Femur (tissue), 1 donor: ENCODE results near the gene EFCAB6.

Source experiments
- DNase-seq: peaks from one replicate; pipeline ENCODE4 v3.0.0-alpha.2; 2017

Gene EFCAB6, protein sequence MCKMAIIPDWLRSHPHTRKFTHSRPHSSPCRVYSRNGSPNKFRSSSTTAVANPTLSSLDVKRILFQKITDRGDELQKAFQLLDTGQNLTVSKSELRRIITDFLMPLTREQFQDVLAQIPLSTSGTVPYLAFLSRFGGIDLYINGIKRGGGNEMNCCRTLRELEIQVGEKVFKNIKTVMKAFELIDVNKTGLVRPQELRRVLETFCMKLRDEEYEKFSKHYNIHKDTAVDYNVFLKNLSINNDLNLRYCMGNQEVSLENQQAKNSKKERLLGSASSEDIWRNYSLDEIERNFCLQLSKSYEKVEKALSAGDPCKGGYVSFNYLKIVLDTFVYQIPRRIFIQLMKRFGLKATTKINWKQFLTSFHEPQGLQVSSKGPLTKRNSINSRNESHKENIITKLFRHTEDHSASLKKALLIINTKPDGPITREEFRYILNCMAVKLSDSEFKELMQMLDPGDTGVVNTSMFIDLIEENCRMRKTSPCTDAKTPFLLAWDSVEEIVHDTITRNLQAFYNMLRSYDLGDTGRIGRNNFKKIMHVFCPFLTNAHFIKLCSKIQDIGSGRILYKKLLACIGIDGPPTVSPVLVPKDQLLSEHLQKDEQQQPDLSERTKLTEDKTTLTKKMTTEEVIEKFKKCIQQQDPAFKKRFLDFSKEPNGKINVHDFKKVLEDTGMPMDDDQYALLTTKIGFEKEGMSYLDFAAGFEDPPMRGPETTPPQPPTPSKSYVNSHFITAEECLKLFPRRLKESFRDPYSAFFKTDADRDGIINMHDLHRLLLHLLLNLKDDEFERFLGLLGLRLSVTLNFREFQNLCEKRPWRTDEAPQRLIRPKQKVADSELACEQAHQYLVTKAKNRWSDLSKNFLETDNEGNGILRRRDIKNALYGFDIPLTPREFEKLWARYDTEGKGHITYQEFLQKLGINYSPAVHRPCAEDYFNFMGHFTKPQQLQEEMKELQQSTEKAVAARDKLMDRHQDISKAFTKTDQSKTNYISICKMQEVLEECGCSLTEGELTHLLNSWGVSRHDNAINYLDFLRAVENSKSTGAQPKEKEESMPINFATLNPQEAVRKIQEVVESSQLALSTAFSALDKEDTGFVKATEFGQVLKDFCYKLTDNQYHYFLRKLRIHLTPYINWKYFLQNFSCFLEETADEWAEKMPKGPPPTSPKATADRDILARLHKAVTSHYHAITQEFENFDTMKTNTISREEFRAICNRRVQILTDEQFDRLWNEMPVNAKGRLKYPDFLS (N-terminal part only)

DNA sequence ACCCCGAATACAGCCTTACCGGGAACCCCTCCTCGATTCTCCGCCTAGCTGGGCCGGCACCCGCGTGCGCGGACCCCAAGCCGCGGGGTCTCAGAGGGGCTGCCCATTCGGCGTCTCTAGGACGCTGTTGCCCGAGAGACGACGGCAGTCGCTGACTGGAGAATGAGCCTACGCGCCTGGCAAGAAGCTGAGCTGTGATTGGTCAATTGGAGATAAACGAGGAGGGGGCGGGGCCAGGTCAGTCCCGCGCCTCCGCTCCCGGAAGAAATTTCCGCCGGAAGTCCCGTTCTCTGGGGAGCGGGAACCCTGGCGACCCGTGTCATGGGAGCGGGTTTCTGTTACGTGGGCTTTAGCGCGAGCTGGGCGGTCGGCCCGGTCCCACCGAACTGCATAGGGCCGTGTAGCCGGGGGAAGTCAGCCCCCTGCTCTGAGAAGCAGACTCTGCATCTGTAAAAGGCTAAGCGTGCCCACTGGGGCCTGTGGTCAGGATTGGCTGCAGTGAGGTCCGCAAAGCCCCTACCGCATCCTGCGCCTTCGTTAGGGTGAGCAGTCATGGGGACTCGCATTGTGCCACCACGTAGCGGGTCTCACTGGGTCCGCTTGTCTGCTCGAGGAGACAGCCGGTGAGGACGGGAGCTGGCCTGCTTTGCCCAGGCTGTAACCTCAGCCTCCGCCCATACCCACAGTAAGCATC lies at the start of gene EFCAB6:
Gene EFCAB6 (minus strand): TSS at position 157 of the 694 bp plus-strand sequence. CDS start 29,987 bp downstream, outside the sequence.
- peak; percentile 96 for DNase-seq

GRCh38 chr22:43861529-43861928 lies 49.4 kb upstream of the EFCAB6 start:
- DNase-seq: no peak

DNA sequence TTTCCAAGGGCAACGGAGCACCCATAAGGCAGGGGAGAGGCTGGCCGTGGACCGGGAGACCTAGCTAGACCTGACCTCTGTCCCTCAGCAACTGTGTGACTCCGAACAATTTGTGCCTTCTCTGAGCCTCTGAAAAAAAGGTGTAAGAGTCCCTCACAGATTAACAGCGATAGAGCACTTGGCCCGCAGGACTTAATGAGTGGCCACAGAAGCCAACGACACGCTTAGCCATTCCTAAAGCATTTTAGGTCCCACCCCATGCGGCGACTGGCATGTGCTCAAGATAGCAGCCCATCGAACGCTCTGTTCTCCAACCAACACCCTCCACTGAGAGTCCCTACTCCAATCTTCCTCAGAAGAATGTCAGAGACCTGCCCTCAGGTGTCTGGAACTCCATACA lies 48.7 kb upstream of the EFCAB6 start:
- no peak for DNase-seq

DNA sequence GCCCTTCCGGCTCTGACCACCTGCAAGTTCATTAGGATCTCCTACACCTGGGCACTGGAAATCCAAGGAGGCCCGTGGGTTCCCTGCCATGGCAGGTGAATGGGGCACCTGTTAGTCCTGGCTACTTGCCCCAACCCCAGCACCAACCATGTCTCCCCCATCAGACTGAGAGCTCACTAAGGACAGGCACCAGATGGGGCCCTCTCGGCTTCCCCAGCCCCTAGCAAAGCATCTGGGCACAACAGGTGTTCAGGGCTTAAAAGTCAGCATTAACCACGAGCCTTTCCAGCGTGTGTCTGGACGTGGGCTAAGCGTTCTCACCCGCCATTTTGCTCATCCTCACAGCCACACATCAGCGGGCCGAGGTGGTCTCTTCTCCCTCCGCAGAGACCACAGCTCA lies 48.0 kb upstream of the EFCAB6 start:
- no peak for DNase-seq

DNA sequence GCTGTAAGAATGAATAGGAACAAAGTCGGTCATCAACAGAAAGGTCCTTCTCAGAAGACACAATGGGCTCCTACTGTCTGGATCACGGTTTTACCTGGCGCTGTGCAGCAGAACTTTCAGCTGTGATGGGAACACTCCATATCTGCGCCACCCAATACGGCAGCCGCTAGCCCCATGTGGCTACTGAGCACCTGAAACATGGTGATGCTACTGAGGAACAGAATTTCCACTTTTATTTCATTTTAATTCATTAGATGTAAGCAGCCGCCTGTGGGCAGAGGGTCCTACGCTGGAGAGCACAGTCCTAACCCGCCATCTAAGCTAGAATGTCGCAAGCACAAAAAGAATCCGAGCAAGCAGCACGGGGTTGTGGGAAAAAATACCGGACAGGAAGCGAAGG lies 47.5 kb upstream of the EFCAB6 start:
- no peak for DNase-seq

- DNase-seq: no peak
Measured at GRCh38 chr22:43859176-43859575, 47.1 kb upstream of the EFCAB6 start.

- DNase-seq: no peak
Measured at GRCh38 chr22:43858156-43858895, 46.2 kb upstream of the EFCAB6 start.

DNA sequence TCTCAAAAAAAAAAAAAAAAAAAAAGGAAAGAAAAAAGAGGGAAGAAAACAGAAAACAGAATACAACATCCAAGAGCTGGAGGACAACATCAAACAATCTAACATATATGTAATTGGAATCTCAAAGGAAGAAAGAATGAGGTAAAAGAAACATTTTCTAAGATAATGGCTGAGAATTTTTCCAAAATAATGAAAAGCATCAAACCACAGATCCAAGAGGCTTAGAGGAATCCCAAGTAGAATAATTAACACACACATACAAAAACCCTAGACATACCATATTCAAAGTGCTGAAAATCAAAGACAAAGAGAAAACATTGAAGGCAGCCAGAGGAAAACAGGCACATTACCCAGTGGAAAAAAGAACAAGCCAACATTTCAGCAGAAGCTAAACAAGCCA lies 45.3 kb upstream of the EFCAB6 start:
- no peak for DNase-seq

DNA sequence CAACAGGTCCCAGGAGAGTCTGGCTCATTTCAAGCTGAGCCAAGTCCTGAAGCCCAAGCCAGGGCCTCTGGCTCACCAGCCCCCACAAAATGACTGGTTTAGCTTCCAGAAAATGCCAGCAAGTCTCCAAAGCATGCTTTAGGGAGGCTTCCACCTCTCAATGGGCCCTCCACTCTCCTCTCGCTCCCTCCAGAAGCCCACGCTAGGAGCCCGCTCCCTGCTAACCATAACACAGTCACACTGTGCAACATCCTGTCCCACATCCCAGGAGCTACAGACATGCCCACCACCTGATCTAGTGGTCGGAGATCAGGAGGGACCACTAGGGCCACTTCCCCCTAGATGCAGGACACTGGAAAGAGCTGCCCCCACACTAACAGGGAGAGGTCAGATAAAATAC lies 43.3 kb upstream of the EFCAB6 start:
- no peak for DNase-seq

DNA sequence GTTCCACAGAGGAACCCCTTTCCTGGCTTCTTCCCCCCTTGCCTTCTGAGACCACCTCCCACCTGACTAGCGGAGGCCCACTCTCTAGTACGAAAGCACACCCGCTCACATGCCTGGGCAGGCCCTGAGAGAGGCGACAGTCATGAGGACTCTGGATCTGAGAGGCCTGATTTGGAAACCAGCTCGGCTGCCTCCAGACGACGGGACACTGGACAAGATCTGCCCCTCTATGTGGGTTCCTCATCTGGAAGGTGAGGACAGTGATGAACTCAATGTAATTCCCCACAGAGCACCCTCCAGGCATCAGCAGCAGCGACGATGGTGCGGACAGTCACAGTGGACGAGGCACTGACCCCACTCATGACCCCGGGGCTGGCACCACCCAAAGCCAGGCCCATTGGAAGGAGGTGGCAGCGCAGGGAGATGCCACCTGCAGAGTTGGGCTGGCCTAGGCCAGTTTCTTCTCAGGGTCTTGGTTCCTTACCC lies 42.7 kb upstream of the EFCAB6 start:
- DNase-seq: no peak

- no peak for DNase-seq
Measured at GRCh38 chr22:43854121-43854785, 42.1 kb upstream of the EFCAB6 start.

DNA sequence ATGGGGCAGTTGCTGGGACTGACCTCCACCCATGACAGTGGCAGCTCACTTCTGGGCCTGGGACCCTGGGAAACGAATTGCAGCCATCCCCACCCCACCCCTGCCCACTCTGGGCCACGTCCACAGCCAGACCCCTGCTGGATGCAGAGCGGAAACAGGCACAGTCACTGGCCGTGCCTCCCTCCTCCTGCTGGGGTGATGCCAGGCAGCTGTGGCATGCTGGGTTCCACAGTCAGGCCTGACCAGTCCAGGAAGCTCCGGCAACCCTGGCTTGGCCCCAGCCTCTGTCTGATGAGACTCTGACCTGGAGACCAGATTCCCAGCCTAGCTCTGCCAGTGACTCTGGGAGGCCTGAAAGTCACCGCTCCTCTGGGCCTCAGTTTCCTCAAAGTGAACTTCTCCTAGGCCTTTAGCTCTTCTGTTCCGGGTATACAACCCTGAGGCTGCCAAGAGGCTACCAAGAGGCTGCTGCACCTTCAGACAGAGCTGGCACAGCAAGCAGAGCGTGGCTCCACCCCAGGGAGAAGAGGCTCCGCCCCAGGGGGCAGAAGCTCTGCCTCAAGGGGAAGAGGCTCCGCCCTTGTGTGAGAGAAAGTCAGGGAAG lies 41.3 kb upstream of the EFCAB6 start:
- no peak for DNase-seq

- no peak for DNase-seq
Measured at GRCh38 chr22:43852573-43853327, 40.6 kb upstream of the EFCAB6 start.

DNA sequence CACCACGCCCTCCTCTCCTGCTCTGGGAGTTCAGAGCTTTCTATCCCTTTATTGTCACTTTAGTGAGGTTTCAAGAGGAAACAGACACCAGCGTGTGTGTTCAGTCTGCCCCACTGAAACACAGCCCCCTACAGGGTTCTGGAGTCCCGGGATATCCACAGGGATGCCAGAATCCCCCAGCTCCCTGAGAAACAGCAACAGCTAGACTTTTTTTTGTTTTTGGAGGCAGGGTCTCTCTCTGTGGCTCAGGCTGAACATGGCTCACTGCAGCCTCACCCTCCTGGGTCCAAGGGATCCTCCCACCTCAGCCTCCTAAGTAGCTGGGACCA lies 39.8 kb upstream of the EFCAB6 start:
- DNase-seq: no peak

DNA sequence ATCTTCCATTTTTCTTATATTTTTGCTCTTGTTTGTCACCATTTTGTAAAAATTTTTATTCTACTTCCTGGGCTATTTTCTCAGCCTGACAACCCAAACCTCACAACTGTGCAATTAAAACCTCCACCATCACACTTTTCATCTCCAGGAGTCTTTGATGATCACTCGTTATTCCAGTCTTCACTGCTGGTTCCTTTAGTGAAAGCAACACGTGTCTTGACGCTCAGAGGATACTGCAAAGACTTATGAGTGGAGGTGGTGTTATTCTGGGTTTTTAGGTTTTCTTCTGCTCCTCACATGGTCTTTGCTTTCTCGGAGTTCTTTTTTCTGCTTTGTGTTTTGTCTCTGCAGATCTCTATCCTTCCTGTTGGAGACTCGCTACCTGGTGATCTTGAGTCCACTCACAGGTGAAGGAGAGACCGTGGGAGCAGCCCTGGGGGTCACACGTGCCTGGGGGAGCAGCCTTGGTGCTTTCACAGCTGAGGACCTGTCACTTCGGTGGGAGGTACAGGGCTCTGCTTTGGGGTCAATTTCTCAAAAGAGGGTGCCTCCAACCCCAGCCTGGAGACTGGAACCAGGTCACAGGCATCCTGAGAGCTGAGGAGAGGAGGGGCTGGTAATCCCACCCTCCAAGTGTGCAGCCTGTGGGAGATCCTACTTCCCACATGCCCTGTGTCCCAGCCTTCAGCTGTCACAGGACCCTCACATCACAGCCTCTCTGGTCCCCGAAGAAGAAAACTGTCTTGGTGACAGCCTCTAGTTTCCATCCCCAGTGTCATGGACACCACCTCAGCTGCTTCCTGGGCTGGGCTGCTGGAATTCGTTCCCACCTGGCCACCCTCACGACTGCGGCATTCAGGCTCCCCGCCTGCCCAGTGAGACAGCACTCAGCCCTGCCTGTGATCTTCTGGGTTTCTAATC lies 39.2 kb upstream of the EFCAB6 start:
- no peak for DNase-seq

DNA sequence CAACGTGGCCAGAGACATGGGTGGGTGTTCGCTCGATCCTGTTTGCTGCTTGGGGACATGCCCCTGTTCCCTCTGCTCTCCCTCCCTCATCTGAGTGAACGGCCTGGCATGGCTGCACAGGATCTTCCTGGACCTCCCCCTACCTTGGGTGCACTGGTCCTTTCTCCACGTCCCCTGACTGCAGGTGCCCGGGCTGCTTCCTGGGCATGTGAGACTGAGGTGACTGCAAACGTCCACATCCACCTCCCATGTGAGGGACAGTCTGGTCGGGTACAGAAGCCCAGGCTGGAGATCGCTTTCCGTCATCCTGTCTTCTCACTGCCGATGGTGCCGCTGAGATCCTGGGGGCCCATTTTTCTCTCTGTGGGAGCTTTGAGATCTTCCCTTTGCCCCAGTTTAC lies 38.4 kb upstream of the EFCAB6 start:
- no peak for DNase-seq

- DNase-seq: no peak
Measured at GRCh38 chr22:43849731-43850130, 37.6 kb upstream of the EFCAB6 start.

GRCh38 chr22:43848366-43849171 lies 36.5 kb upstream of the EFCAB6 start:
- no peak for DNase-seq
